ENCODE data around the gene CHID1.

Gene CHID1

DNA sequence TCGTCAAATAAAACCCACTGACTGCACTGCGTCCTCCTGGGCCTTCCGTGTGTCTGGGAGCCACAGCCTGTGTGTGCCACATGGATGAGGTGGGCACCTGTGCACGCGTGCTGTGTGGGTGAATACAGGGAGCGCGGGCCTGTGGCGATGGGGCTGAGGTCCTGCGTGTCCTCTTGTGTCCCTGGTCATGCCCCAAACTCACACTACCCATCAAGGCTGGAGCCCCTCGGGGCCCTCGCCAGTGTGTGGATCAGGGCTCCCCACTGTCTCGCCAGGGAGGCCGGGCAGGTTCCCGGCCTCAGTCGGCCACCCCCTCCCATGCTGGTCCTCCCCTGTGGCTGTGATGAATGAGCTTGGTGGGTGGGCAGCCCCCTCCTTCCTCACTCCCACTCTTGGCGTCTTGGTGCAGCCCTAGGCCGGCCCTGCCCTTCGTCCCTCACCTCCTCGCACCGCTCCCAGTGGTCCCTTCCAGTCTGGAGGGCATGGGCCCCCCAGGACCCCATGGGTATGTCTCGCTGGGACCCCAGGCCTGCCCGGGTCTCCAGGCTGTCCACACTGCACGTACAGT lies 78.6 kb downstream of the CHID1 start:
- no peak for DNase-seq

DNA sequence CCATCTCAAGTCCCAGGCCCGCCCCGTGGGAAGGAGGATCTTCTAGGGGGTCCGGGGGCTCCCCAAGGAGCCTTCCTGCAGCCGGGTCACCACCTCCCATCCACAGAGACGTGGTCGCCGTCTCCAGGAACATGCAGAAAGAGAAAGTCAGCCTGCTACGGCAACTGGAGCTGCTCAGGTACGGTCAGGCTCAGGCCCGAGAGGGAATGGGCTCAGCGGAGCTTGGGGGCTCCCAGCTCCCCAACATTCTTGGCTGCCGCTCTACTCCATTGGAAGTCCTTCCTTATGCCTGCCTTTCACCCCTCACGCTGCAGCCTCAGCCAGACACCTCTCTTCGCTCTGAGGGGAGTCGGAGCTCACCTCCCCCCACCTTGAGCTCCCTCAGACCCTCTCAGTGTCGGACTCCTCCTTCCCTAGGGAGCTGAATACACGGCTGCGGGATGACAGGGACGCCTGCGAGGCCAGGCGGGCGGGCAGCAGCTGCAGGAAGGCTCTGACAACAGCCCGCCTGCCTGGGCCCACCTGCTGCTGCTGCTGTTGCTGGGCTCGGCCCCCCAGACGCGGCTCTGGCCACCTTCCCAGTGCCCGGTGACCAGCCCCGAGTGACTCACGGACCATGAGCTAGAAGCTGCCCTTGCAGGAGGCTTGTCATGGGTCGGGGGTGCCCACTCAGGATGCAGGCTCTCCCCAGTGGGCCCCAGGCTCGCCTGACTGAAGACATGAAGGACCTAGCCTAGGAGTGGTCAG lies 79.3 kb downstream of the CHID1 start:
- peak; percentile 73 for DNase-seq

DNA sequence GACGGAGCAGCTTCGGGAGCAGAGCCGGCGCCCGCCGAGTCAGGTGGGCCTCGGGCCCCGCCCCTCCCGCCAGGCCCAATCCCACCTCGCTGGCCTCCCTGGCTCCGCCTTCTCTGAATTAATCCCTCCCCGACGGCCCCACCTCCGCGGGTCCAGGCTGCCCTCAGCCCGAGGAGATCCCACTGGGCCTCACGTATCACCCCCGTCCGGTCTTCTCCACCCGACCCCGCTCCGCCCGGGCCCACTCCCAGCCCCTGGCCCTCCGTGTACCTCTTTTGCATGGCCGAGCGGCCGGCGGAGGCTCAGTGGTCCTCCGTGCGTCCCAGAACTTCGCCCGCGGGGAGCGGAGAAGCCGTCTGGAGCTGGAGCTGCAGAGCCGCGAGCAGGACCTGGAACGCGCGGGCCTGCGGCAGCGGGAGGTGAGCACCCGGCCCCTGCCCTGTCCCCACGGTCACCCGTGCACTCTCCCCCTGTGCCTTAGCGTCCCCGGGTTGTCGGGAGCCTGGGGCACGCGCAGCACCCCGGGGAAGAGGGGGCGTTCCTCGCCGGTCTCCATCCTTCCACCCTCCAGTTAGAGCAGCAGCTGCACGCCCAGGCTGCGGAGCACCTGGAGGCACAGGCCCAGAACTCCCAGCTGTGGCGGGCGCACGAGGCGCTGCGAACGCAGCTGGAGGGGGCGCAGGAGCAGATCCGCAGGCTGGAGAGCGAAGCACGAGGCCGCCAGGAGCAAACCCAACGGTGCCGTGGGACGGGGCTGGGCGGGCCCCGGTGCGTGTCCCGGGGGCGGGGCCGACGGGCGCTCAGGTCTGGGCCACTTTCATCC lies 80.1 kb downstream of the CHID1 start:
- DNase-seq, result peak; percentile 84

- DNase-seq, result no peak
Observed at GRCh38 chr11:829847-830294, 80.7 kb downstream of the CHID1 start.

GRCh38 chr11:829176-829846 lies 81.3 kb downstream of the CHID1 start:
- no peak for DNase-seq

DNA sequence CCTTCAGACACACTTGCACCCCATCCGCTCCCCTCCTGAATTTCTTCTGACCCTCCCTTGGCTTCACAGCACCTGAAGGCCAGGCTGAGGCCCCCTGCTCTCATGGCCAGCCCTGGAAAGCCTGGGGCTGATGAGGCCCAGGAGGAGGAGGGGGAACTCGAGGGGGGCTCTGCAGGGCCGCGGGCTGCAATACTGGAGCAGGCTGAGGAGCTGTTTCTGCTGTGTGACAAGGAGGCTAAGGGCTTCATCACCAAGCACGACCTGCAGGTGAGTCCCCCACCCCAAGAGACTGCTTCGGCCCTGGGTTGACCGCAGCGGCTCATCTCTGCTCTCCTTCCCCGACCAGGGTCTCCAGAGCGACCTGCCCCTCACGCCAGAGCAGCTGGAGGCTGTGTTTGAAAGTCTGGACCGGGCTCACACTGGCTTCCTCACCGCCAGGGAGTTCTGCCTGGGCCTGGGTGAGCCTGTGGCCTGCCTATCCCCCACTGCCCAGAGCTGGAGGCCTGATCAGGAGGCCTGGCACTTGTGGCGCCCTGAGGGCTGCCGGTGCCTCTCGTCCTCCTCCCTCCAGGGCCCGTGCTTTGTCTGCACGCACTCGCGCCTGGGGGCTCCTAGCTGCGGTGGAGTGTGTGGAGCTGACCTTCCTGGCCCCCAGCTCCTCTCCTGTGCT lies 82.0 kb downstream of the CHID1 start:
- peak; percentile 61 for DNase-seq

DNA sequence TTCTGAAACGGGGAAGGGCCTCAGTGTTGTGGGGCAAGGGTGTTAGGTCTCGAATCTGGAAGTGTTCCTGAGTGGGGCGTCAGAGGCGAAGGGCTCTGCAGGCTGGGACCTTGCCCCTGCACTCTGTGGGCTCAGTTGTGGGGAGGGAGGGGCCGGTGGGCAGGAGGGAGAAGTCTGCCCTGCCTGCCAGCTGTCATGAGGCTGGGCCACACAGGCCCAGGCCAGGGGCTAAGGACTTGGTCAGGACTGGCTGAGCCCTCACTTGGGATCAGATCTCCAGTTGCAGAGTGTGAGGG lies 82.8 kb downstream of the CHID1 start, which contains the start of gene CRACR2B:
Gene CRACR2B, plus strand, starts transcription at position 23 of the 296 bp plus-strand sequence. CDS start 689 bp downstream, outside the sequence.
- no peak for DNase-seq

GRCh38 chr11:827146-827896 lies 83.3 kb downstream of the CHID1 start:
- no peak for DNase-seq

DNA sequence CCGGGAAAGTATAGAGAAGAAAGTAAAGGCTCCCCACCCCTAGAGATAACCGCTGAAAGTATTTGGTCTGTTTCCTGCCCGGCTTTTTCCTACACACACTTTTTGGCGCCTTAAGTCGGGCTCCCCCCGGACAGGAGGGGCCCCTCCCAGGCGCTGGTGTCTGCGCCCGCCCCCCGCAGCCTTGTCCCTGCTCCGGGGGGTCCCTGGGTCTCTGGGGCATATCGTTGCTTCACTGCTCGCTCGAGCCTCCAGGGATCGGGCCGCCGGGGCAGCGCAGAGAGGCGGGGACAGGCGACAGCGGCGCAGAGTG lies 83.8 kb downstream of the CHID1 start:
- DNase-seq, result no peak

GRCh38 chr11:826227-826621 lies 84.4 kb downstream of the CHID1 start:
- DNase-seq, result no peak

GRCh38 chr11:825366-826226 lies 85.0 kb downstream of the CHID1 start:
- no peak for DNase-seq

GRCh38 chr11:824942-825341 lies 85.7 kb downstream of the CHID1 start:
- no peak for DNase-seq

DNA sequence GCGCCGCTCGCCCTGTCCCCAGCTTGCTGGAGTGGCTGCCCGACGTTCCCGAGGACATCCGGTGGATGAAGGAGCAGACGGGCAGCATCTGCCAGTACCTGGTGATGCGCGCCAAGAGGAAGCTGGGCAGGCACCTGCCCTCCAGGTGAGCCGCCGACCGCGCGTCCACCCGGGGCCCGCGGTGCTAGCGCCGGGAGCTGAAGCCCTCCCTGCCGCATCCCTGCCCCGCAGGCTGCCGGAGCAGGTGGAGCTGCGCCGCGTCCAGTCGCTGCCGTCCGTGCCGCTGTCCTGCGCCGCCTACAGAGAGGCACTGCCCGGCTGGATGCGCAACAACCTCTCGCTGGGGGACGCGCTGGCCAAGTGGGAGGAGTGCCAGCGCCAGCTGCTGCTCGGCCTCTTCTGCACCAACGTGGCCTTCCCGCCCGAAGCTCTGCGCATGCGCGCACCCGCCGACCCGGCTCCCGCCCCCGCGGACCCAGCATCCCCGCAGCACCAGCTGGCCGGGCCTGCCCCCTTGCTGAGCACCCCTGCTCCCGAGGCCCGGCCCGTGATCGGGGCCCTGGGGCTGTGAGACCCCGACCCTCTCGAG lies 86.2 kb downstream of the CHID1 start:
- DNase-seq, result peak; percentile 82

DNA sequence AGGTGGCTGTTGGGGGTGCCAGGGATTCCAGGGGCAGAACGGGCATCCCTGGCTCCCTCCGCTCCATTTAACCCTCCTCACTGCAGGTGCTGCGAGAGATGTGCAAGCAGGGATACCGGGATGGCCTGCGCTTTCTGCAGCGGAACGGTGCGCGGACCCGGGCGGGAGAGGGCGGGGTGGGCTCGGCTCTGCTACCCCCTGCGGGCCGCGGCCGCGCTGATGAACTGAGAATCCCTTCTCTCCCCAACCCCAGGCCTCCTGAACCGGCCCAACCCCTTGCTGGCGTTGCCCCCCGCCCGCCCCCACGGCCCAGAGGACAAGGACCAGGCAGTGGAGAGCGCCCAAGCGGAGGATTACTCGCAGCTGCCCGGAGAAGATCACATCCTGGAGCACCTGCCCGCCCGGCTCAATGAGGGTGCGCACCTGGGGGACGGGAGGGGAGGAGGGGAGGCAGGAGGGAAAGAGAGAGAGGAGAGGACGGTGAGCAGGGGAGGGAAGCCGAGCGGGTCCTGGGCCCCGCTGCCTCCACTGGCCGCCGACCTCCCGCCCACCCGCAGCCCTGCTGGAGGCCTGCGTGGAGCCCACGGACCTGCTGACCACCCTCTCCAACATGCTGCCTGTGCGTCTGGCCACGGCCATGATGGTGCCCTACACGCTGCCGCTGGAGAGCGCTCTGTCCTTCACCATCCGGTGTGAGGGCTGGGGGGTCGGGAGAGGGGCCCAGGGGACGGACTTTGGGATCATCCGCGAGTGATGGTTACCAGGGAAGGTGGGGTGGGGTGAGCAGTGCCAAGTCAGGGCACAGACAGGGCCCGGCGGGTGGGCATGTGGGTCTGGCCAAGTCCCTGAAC lies 86.9 kb downstream of the CHID1 start:
- DNase-seq, result no peak

- no peak for DNase-seq
Observed at GRCh38 chr11:821512-822371, 88.9 kb downstream of the CHID1 start.

GRCh38 chr11:820655-821511 lies 89.7 kb downstream of the CHID1 start:
- no peak for DNase-seq

DNA sequence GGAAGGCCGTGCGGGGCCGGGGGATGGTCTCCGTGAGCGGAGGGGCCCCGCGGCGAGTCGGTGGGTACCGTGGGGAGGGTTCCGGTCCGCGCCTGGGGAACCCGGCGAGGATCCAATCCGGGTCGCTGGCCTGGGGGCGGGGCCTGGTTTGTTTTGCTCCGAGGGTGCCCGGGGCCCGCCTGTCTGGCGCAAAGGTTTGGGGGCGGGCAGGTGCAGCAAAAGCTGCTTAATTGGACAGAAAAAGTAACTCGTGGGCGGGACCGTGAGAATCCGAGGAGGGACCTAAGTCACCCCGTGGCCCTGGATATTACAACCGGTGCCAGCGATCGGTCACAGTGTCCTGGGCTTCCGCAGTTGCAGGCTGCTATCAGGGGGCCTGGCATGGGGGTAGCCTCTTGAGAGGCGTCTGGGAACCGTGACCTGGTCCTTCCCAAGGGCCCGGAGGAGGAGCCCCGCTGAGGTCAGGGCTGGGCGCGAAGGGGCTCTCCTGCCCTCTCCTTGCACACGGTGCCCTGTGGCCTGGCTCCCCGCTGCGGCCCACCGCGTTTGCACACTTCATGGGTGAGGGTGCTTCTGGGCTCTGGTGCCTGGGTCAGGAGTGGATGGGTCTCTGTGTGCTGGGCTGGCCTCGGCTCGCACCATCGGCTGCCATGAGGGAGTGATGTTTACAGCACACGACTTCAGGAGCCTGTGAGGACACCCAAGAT lies 90.5 kb downstream of the CHID1 start:
- peak; percentile 73 for DNase-seq

Data from right hindlimb (tissue), 1 donor.